SH-SY5Y (cell line): ENCODE results near the gene OXSM.
A peak's percentile ranks its signal among the peaks of the same experiment; 100 is the strongest.

Experiments
- GATA2 ChIP-seq: IDR thresholded peaks from 2 replicates; pipeline ENCODE4 v1.6.1; 2011; ENCODE audit warnings: mild to moderate bottlenecking, low read depth, low read length
- GATA3 ChIP-seq: IDR thresholded peaks from 2 replicates; pipeline ENCODE4 v1.6.1; 2011; ENCODE audit warnings: low read depth, mild to moderate bottlenecking, low read length, moderate library complexity

Gene OXSM

GRCh38 chr3:25821746-25822573, 32.1 kb downstream of the OXSM start:
- TF ChIP-seq GATA3 (no peak), GATA2 (no peak)

- TF ChIP-seq GATA3 = no peak
Observed at GRCh38 chr3:25823314-25823713, 33.4 kb downstream of the OXSM start.

- TF ChIP-seq GATA3 (no peak), GATA2 (no peak)
Observed at GRCh38 chr3:25826510-25826909, 36.6 kb downstream of the OXSM start.

- TF ChIP-seq GATA2 (peak; percentile 19; the same call in 1 of the 2 replicates), GATA3 (no peak)
Observed at GRCh38 chr3:25830373-25831280, 40.7 kb downstream of the OXSM start.

GRCh38 chr3:25831578-25831977, 41.7 kb downstream of the OXSM start:
- TF ChIP-seq GATA2 = no peak
- no peak for TF ChIP-seq GATA3

- TF ChIP-seq GATA3 (no peak), GATA2 (no peak)
Observed at GRCh38 chr3:25834346-25834745, 44.5 kb downstream of the OXSM start.

- TF ChIP-seq GATA3 = no peak
- TF ChIP-seq GATA2 = no peak
Observed at GRCh38 chr3:25836579-25836978, 46.7 kb downstream of the OXSM start.

GRCh38 chr3:25837038-25837437, 47.1 kb downstream of the OXSM start:
- TF ChIP-seq GATA3 = no peak
- TF ChIP-seq GATA2 = no peak

- TF ChIP-seq GATA3 (no peak), GATA2 (no peak)
Observed at GRCh38 chr3:25840099-25840498, 50.2 kb downstream of the OXSM start.

GRCh38 chr3:25843332-25843731, 53.4 kb downstream of the OXSM start:
- TF ChIP-seq GATA2 (no peak), GATA3 (no peak)
